ENCODE results near the gene SFSWAP. TPM values are rescaled to one million over a fixed set of nuclear protein-coding genes. Genes with fewer than 3 reads are reported as not detected.
"Not testable (repeated sequence)": the region's sequence is repeated elsewhere in the genome, so short reads cannot be mapped to it uniquely, and the experiment has no call there.

The SFSWAP gene
- polyA plus RNA-seq, 1 donor from 2014 or later: 56.6 TPM

DNA sequence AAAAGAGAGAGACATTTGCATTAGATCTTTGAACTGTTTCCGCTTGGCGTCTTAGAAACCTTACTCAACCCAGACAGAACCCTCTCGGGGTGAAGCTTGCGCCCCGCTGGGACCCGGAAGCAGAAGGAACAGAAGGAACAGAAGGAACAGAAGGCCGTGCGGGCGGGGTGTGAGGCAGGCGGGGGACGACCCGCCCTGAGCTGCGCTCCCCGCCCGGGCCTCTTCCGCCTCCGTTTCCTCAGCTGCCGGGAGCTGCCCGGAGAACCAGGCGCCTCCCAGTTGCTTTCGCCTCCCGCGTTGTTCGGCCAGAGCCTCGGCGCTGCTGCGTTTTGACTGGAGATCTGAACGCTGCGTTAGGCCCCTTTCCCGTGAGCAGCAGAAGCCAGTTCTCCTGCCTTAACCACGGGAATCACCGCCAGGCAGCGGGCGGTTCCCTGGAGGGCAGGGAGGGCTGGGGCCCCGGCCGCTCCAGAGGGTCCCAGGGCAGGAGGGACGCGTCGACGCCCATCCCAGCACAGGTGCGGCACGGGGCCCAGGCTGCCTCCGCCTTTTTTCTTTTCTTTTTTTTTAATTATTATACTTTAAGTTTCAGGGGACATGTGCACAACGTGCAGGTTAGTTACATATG, 98.0 kb downstream of the SFSWAP start:
- Histone ChIP-seq H3F3A (ENCODE audit: insufficient read depth, low read length, poor library complexity, severe bottlenecking) (no peaks in the 10 kb centered on the region), H3K79me2 (replicated peaks; ENCODE audit: insufficient read depth, low read length) (no peaks in the 10 kb centered on the region), H3K4me2 (ENCODE audit: low read length) (no peak overlapping the region), H2AFZ (ENCODE audit: low read depth, low read length) (no peak overlapping the region), H3K27me3 (ENCODE audit: insufficient read depth, low read depth, low read length) (no peaks in the 10 kb centered on the region), H3K9me2 (ENCODE audit: insufficient read depth, low read length) (no peaks in the 10 kb centered on the region), H3K27ac (ENCODE audit: low read length) (no peak overlapping the region), H3K4me3 (ENCODE audit: low read length) (no peak overlapping the region), H3K36me3 (ENCODE audit: insufficient read depth, low read length) (no peaks in the 10 kb centered on the region), H4K20me1 (ENCODE audit: insufficient read depth) (no peaks in the 10 kb centered on the region), H3K9me3 (ENCODE audit: low read length) (no peaks in the 10 kb centered on the region), H3K9ac (ENCODE audit: low read length) (no peak overlapping the region)
- TF ChIP-seq TAF1 (IDR thresholded peaks at IDR 0.05; ENCODE audit: low read depth) (no peak), MXI1 (conservative IDR thresholded peaks at IDR 0.05; ENCODE audit: poor library complexity, severe bottlenecking) (no peak), POLR2AphosphoS5 (IDR thresholded peaks at IDR 0.05) (no peak), EZH2 (IDR thresholded peaks at IDR 0.05; ENCODE audit: borderline replicate concordance, insufficient read depth, low read length, poor library complexity, severe bottlenecking) (no peak), RAD21 (conservative IDR thresholded peaks at IDR 0.05) (no peak), EP300 (conservative IDR thresholded peaks at IDR 0.05; ENCODE audit: poor library complexity, severe bottlenecking) (no peak), SMC3 (conservative IDR thresholded peaks at IDR 0.05; ENCODE audit: poor library complexity) (no peak)
- TF ChIP-seq, protein P1, sequence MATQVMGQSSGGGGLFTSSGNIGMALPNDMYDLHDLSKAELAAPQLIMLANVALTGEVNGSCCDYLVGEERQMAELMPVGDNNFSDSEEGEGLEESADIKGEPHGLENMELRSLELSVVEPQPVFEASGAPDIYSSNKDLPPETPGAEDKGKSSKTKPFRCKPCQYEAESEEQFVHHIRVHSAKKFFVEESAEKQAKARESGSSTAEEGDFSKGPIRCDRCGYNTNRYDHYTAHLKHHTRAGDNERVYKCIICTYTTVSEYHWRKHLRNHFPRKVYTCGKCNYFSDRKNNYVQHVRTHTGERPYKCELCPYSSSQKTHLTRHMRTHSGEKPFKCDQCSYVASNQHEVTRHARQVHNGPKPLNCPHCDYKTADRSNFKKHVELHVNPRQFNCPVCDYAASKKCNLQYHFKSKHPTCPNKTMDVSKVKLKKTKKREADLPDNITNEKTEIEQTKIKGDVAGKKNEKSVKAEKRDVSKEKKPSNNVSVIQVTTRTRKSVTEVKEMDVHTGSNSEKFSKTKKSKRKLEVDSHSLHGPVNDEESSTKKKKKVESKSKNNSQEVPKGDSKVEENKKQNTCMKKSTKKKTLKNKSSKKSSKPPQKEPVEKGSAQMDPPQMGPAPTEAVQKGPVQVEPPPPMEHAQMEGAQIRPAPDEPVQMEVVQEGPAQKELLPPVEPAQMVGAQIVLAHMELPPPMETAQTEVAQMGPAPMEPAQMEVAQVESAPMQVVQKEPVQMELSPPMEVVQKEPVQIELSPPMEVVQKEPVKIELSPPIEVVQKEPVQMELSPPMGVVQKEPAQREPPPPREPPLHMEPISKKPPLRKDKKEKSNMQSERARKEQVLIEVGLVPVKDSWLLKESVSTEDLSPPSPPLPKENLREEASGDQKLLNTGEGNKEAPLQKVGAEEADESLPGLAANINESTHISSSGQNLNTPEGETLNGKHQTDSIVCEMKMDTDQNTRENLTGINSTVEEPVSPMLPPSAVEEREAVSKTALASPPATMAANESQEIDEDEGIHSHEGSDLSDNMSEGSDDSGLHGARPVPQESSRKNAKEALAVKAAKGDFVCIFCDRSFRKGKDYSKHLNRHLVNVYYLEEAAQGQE (IDR thresholded peaks at IDR 0.05; ENCODE audit: borderline replicate concordance): no peak
- TF ChIP-seq, protein P2, sequence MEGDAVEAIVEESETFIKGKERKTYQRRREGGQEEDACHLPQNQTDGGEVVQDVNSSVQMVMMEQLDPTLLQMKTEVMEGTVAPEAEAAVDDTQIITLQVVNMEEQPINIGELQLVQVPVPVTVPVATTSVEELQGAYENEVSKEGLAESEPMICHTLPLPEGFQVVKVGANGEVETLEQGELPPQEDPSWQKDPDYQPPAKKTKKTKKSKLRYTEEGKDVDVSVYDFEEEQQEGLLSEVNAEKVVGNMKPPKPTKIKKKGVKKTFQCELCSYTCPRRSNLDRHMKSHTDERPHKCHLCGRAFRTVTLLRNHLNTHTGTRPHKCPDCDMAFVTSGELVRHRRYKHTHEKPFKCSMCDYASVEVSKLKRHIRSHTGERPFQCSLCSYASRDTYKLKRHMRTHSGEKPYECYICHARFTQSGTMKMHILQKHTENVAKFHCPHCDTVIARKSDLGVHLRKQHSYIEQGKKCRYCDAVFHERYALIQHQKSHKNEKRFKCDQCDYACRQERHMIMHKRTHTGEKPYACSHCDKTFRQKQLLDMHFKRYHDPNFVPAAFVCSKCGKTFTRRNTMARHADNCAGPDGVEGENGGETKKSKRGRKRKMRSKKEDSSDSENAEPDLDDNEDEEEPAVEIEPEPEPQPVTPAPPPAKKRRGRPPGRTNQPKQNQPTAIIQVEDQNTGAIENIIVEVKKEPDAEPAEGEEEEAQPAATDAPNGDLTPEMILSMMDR (IDR thresholded peaks at IDR 0.05; ENCODE audit: poor library complexity, severe bottlenecking): no peak

DNA sequence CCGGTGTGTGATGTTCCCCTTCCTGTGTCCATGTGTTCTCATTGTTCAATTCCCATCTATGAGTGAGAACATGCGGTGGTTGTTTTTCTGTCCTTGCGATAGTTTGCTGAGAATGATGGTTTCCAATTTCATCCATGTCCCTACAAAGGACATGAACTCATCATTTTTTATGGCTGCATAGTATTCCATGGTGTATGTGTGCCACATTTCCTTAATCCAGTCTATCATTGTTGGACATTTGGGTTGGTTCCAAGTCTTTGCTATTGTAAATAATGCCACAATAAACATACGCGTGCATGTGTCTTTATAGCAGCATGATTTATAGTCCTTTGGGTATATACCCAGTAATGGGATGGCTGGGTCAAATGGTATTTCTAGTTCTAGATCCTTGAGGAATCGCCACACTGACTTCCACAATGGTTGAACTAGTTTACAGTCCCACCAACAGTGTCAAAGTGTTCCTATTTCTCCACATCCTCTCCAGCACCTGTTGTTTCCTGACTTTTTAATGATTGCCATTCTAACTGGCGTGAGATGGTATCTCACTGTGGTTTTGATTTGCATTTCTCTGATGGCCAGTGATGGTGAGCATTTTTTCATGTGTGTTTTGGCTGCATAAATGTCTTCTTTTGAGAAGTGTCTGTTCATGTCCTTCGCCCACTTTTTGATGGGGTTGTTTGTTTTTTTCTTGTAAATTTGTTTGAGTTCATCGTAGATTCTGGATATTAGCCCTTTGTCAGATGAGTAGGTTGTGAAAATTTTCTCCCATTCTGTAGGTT, 98.8 kb downstream of the SFSWAP start:
- not testable (repeated sequence) for H3K27ac ChIP-seq (ENCODE audit: low read length); H3K4me3 ChIP-seq (ENCODE audit: low read length); H3K36me3 ChIP-seq (ENCODE audit: insufficient read depth, low read length); H3K9ac ChIP-seq (ENCODE audit: low read length); H2AFZ ChIP-seq (ENCODE audit: low read depth, low read length); H3F3A ChIP-seq (ENCODE audit: insufficient read depth, low read length, poor library complexity, severe bottlenecking); H3K27me3 ChIP-seq (ENCODE audit: insufficient read depth, low read depth, low read length); H3K4me2 ChIP-seq (ENCODE audit: low read length); H3K9me2 ChIP-seq (ENCODE audit: insufficient read depth, low read length); H3K79me2 ChIP-seq (replicated peaks; ENCODE audit: insufficient read depth, low read length); H4K20me1 ChIP-seq (ENCODE audit: insufficient read depth); H3K9me3 ChIP-seq (ENCODE audit: low read length)

Data from neural cell (in vitro differentiated cells).